ENCODE results near the gene ASAP2. TPM values are rescaled to one million over a fixed set of nuclear protein-coding genes. Genes with fewer than 3 reads are reported as not detected.

The ASAP2 gene
- total RNA-seq, 2 donors from 2014 or later: 9.2 to 17.8 TPM

DNA sequence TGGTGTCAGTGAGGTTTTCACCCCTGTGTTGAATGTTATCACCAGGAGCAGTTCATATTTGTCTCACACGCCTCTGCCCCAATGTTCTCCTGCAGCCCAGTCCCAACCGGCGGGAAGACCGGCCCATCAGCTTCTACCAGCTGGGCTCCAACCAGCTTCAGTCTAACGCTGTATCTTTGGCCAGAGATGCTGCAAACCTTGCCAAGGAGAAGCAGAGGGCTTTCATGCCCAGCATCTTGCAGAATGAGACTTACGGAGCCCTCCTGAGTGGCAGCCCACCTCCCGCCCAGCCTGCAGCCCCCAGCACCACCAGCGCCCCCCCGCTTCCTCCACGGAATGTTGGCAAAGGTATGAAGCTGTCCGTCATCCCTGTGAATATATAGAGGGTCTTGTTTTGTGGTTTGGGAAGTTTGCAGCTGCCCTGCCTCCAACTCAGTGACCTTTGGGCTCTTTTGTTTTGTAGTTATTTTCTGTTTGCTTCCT lies 181.6 kb downstream of the ASAP2 start:
- TF ChIP-seq POLR2AphosphoS5 (IDR thresholded peaks at IDR 0.05) (no peak), POLR2A (IDR thresholded peaks at IDR 0.05) (no peak)
- TF ChIP-seq, protein P1, sequence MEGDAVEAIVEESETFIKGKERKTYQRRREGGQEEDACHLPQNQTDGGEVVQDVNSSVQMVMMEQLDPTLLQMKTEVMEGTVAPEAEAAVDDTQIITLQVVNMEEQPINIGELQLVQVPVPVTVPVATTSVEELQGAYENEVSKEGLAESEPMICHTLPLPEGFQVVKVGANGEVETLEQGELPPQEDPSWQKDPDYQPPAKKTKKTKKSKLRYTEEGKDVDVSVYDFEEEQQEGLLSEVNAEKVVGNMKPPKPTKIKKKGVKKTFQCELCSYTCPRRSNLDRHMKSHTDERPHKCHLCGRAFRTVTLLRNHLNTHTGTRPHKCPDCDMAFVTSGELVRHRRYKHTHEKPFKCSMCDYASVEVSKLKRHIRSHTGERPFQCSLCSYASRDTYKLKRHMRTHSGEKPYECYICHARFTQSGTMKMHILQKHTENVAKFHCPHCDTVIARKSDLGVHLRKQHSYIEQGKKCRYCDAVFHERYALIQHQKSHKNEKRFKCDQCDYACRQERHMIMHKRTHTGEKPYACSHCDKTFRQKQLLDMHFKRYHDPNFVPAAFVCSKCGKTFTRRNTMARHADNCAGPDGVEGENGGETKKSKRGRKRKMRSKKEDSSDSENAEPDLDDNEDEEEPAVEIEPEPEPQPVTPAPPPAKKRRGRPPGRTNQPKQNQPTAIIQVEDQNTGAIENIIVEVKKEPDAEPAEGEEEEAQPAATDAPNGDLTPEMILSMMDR (IDR thresholded peaks at IDR 0.05): no peak
- Histone ChIP-seq H3K27ac (no peak overlapping the region), H3K4me1 (replicated peaks) (no peaks in the 10 kb centered on the region), H3K9me3 (no peaks in the 10 kb centered on the region), H3K27me3 (replicated peaks; ENCODE audit: insufficient read depth) (no peaks in the 10 kb centered on the region), H3K4me3 (no peak overlapping the region), H3K36me3 (no peaks in the 10 kb centered on the region)
- DNase-seq (ENCODE audit: low spot score): no peak
- WGBS: 91% methylated on average over 11 of the region's 11 CpGs
- intact Hi-C loops (cut with DNase I): no loop called here

DNA sequence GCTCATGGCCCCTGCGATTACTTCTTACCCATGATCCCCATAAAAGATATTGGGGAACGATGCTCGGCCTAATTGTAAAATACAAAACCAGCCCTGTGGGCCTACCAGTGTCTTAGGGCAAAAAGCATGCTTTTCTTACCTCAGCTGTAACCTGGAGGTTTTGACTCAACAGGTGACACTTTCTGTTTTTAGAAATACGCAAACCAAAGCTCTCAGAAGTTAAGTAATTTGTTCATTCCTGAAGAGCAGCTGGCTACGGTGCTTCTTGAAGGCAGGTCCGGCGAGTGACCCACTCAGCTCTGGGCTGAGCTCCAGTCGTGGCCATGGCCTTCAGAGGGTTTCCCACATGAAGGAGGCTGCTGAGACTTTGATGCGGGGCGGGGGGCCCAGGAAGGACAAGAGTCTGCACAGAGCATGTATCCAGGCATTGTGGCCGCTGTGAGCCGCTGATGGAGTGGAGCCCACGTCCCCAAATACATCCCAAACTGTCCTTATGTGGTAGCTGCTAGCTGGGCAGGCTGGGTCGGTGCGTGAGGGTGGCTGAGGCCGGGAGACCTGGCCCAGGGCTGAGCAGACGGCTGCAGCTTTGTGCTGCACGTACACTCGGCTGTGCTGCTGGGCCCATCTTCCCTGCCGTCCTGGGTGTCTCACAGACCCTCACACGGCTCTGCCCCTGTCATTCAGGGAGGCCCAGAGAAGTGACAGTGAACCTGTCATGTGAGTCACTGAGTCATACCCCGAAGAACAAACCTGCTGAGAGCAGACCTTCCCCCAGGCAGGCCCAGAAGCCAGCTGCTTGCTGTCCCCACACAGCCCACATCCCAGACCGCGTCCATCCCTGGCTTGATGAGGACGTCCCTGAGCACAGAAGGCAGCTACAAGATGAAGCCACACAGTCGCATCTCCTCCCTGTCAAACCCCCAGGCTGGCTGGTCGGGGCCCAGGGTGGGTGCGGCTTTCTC lies 182.6 kb downstream of the ASAP2 start:
- H3K36me3 ChIP-seq: no peaks in the 10 kb centered on the region
- intact Hi-C loops (cut with DNase I): no loop called here
- no peak for DNase-seq (ENCODE audit: low spot score)

DNA sequence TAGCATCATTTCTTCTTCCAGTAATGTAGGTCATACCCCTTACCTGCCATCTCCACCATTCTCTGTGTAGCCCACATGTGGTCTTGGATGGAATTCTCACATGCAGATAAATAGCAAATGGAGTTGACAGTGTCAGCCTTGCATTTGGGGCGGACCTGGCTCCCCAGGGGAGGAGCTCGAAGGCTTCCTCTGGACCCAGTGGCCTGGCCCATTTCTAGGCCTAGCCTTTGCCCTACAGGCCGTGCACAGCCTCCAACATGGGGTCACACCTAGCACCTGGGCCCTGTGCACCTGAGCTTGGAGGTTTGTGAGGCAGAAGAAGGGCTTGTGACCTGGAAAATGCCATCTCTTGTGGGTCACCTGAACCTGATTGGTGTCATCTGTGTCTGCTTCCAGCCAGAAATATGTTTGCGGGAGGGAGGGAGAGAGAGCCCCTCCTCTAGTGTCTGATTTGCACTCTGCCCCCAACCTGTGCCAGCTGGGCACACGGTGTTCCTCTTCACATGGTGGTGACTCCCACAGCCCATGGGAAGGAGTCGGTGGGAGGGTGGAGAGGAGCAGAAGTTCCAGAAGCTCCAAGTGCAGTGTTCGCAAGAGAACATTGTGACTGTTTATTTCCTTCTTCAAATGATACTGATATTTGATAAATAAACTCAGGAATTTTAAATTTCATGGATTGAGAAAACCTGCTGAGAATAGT lies 183.7 kb downstream of the ASAP2 start:
- Histone ChIP-seq H3K36me3 (no peaks in the 10 kb centered on the region), H3K27ac (no peak overlapping the region), H3K4me1 (replicated peaks) (no peaks in the 10 kb centered on the region), H3K4me3 (no peak overlapping the region), H3K27me3 (replicated peaks; ENCODE audit: insufficient read depth) (no peaks in the 10 kb centered on the region), H3K9me3 (no peaks in the 10 kb centered on the region)
- TF ChIP-seq, protein P1 (IDR thresholded peaks at IDR 0.05): no peak
- no peak for TF ChIP-seq POLR2A (IDR thresholded peaks at IDR 0.05)
- TF ChIP-seq POLR2AphosphoS5 (IDR thresholded peaks at IDR 0.05): no peak
- intact Hi-C loops (cut with DNase I): no loop called here
- WGBS: 88% methylated on average over 7 of the region's 7 CpGs
- DNase-seq (ENCODE audit: low spot score): no peak

More for the DNA sequence above, 182.6 kb downstream of the ASAP2 start:
- WGBS: 91% methylated on average over 28 of the region's 28 CpGs
- H3K9me3 ChIP-seq: no peaks in the 10 kb centered on the region
- no peaks in the 10 kb centered on the region for H3K27me3 ChIP-seq (replicated peaks; ENCODE audit: insufficient read depth)
- H3K4me3 ChIP-seq: no peak overlapping the region
- no peak overlapping the region for H3K27ac ChIP-seq
- TF ChIP-seq, protein P1 (IDR thresholded peaks at IDR 0.05): no peak
- TF ChIP-seq POLR2AphosphoS5 (IDR thresholded peaks at IDR 0.05): no peak
- TF ChIP-seq POLR2A (IDR thresholded peaks at IDR 0.05): no peak
- H3K4me1 ChIP-seq (replicated peaks): no peaks in the 10 kb centered on the region

DNA sequence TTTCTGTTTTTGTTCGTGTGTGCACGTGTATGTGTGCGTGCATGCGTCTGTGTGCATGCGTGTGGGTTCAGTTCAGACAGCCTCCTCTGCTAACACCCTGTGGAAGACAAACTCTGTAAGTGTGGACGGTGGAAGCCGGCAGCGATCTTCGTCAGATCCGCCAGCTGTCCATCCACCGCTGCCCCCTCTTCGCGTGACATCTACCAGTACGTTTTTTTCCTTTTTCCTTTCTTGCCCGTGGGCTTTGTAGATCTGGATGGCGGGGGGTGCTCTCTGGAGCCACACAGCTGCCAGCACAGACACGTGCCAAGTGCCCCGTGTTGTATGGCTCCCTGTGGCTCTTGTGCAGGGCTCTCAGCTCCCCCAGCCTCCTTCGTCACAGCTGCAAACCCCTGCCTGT lies 184.4 kb downstream of the ASAP2 start:
- H3K27me3 ChIP-seq (replicated peaks; ENCODE audit: insufficient read depth): no peaks in the 10 kb centered on the region
- no peak for DNase-seq (ENCODE audit: low spot score)
- 92% methylated on average over 19 of the region's 19 CpGs for WGBS

More for the DNA sequence above, 184.4 kb downstream of the ASAP2 start:
- TF ChIP-seq POLR2A (IDR thresholded peaks at IDR 0.05) (no peak), POLR2AphosphoS5 (IDR thresholded peaks at IDR 0.05) (no peak)
- TF ChIP-seq, protein P1 (IDR thresholded peaks at IDR 0.05): no peak
- intact Hi-C loops (cut with DNase I): no loop called here
- no peaks in the 10 kb centered on the region for H3K36me3 ChIP-seq
- no peaks in the 10 kb centered on the region for H3K4me1 ChIP-seq (replicated peaks)
- no peaks in the 10 kb centered on the region for H3K9me3 ChIP-seq
- H3K27ac ChIP-seq: no peak overlapping the region
- no peak overlapping the region for H3K4me3 ChIP-seq
